Neural cell (in vitro differentiated cells): Measurements from ENCODE around the gene GAMT. TPM values are rescaled to one million over a fixed set of nuclear protein-coding genes. Genes with fewer than 3 reads are reported as not detected.

Experiments
- H2AFZ ChIP-seq: fragments of 200-600, 300-800 bp; sonication (generic), shearing (Covaris generic); 2 replicates; pipeline ENCODE4 v1.6.0; 2014; ENCODE audit warnings: low read depth, mild to moderate bottlenecking, antibody characterized with exemption, low read length, moderate library complexity
- H3F3A ChIP-seq: fragments of 200-600 bp; shearing (Covaris generic); 2 replicates; pipeline ENCODE4 v1.6.1; 2016; ENCODE audit warnings: mild to moderate bottlenecking, moderate library complexity, mixed read lengths, antibody characterized with exemption, low read length; ENCODE audit not compliant: insufficient read depth, poor library complexity, severe bottlenecking
- H3K27ac ChIP-seq: fragments of 200-600, 300-800 bp; sonication (generic), shearing (Covaris generic); 2 replicates; pipeline ENCODE4 v1.5.1; 2014; ENCODE audit warnings: mild to moderate bottlenecking, low read length, moderate library complexity
- H3K27me3 ChIP-seq: fragments of 300-800, 200-600 bp; sonication (generic), shearing (Covaris generic); 2 replicates; pipeline ENCODE4 v1.6.0; 2014; ENCODE audit warnings: mild to moderate bottlenecking, low read depth, low read length, moderate library complexity; ENCODE audit not compliant: insufficient read depth
- H3K36me3 ChIP-seq: fragments of 300-800, 200-600 bp; sonication (generic), shearing (Covaris generic); 2 replicates; pipeline ENCODE4 v1.5.1; 2014; ENCODE audit warnings: mild to moderate bottlenecking, antibody characterized with exemption, low read length, moderate library complexity; ENCODE audit not compliant: insufficient read depth
- H3K4me2 ChIP-seq: fragments of 300-800, 200-600 bp; sonication (generic), shearing (Covaris generic); 2 replicates; pipeline ENCODE4 v1.6.0; 2014; ENCODE audit warnings: mild to moderate bottlenecking, low read length
- H3K4me3 ChIP-seq: fragments of 300-800, 200-600 bp; sonication (generic), shearing (Covaris generic); 2 replicates; pipeline ENCODE4 v1.5.1; 2014; ENCODE audit warnings: mild to moderate bottlenecking, low read length, moderate library complexity
- H3K79me2 ChIP-seq: fragments of 200-600 bp; shearing (Covaris generic); replicated peaks from 2 replicates; pipeline ENCODE4 v1.6.0; 2014; ENCODE audit warnings: mild to moderate bottlenecking, low read length, moderate library complexity; ENCODE audit not compliant: insufficient read depth
- H3K9ac ChIP-seq: fragments of 300-800, 200-600 bp; sonication (generic), shearing (Covaris generic); 2 replicates; pipeline ENCODE4 v1.6.1; 2016; ENCODE audit warnings: mild to moderate bottlenecking, low read length, mixed read lengths
- H3K9me2 ChIP-seq: fragments of 200-600 bp; shearing (Covaris generic); 2 replicates; pipeline ENCODE4 v1.6.1; 2016; ENCODE audit warnings: mild to moderate bottlenecking, low read length, mixed read lengths; ENCODE audit not compliant: insufficient read depth
- H3K9me3 ChIP-seq: fragments of 200-600, 300-800 bp; sonication (generic), shearing (Covaris generic); 2 replicates; pipeline ENCODE4 v1.6.1; 2016; ENCODE audit warnings: mild to moderate bottlenecking, mixed run types, low read length, moderate library complexity, mixed read lengths
- H4K20me1 ChIP-seq: fragments of 200-600 bp; shearing (Covaris generic); 2 replicates; pipeline ENCODE4 v1.6.1; 2016; ENCODE audit warnings: mild to moderate bottlenecking, mixed run types; ENCODE audit not compliant: insufficient read depth
- EP300 ChIP-seq: fragments of 450-650 bp; conservative IDR thresholded peaks from 2 replicates; pipeline ENCODE4 v1.6.1; 2014; ENCODE audit warnings: antibody characterized with exemption, mild to moderate bottlenecking, moderate library complexity; ENCODE audit not compliant: poor library complexity, severe bottlenecking
- EZH2 ChIP-seq: fragments of 200-600, 300-800 bp; shearing (Covaris generic), sonication (generic); IDR thresholded peaks from 2 replicates; pipeline ENCODE4 v1.6.1; 2014; ENCODE audit warnings: antibody characterized with exemption, low read length, borderline replicate concordance, mild to moderate bottlenecking; ENCODE audit not compliant: insufficient read depth, poor library complexity, severe bottlenecking
- MXI1 ChIP-seq: fragments of 450-650 bp; conservative IDR thresholded peaks from 2 replicates; pipeline ENCODE4 v1.6.1; 2014; ENCODE audit warnings: antibody characterized with exemption, mild to moderate bottlenecking; ENCODE audit not compliant: poor library complexity, severe bottlenecking
- POLR2AphosphoS5 ChIP-seq: IDR thresholded peaks from 2 replicates; pipeline ENCODE4 v1.6.1; 2012
- RAD21 ChIP-seq: fragments of 450-650 bp; conservative IDR thresholded peaks from 2 replicates; pipeline ENCODE4 v1.6.1; 2014; ENCODE audit warnings: antibody characterized with exemption, mild to moderate bottlenecking, moderate library complexity
- SMC3 ChIP-seq: fragments of 450-650 bp; conservative IDR thresholded peaks from 2 replicates; pipeline ENCODE4 v1.6.1; 2014; ENCODE audit warnings: antibody characterized with exemption, mild to moderate bottlenecking, moderate library complexity; ENCODE audit not compliant: poor library complexity
- TAF1 ChIP-seq: IDR thresholded peaks from 2 replicates; pipeline ENCODE4 v1.6.1; 2012; ENCODE audit warnings: low read depth
- polyA plus RNA-seq: library from polyadenylated mRNA; depleted of rRNA; stranded (reverse); fragments of >200 nt; gene quantifications from 2 replicates; pipeline ENCODE4 v1.2.3, GENCODE V29; 2014
- TF ChIP-seq, protein P1 (sequence below): fragments of 450-650 bp; IDR thresholded peaks from 2 replicates; pipeline ENCODE4 v1.5.1; 2014; ENCODE audit warnings: antibody characterized with exemption, mild to moderate bottlenecking, moderate library complexity; ENCODE audit not compliant: poor library complexity, severe bottlenecking
- TF ChIP-seq, protein P2 (sequence below): IDR thresholded peaks from 2 replicates; pipeline ENCODE4 v1.6.1; 2012; ENCODE audit warnings: borderline replicate concordance

GAMT gene
- polyA plus RNA-seq, 1 donor from 2014 or later, result 32.5 TPM

DNA sequence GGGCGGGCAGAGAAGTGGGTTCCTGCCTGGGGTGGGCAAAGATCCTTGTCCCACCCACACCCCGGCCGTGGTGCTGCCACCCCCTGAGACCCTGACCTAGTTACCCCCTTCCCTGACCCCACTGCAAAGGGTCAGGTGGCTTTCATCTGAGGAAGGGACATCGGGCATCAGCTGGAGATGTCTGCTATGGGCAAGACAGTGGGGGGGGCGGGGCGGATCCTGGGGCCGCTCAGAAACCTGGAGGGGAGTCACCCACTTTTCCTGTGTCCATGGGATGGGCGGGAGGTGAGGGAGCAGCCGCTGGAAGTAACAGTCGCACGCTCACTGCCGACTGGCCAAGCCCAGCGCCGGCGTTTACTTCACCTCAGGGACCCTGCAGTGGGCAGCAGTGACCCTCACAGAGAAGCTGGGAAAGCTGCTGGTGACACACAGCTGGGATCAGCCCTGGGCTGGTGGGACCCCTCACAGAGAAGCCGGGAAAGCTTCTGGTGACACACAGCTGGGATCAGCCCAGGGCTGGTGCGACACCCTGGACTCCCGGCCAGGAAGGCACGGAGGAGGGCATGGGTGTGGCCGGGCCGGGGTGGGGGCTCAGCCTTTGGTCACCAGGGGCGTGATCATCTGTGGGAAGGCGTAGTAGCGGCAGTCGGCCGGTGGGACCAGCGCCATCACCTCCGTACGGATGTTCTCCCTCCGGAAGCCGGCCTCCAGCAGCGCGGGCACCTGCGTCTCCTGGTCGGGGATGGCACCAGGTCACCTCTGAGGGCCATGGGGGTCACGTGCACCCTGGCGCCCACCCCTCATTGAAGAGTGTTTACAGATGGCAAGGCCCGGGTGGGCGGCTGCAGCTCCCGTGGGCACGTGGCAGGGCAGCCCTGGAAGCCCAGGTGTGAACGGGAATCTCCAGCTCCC, 4.3 kb downstream of the GAMT start:
- no peak for TF ChIP-seq SMC3
- TF ChIP-seq, protein P1, sequence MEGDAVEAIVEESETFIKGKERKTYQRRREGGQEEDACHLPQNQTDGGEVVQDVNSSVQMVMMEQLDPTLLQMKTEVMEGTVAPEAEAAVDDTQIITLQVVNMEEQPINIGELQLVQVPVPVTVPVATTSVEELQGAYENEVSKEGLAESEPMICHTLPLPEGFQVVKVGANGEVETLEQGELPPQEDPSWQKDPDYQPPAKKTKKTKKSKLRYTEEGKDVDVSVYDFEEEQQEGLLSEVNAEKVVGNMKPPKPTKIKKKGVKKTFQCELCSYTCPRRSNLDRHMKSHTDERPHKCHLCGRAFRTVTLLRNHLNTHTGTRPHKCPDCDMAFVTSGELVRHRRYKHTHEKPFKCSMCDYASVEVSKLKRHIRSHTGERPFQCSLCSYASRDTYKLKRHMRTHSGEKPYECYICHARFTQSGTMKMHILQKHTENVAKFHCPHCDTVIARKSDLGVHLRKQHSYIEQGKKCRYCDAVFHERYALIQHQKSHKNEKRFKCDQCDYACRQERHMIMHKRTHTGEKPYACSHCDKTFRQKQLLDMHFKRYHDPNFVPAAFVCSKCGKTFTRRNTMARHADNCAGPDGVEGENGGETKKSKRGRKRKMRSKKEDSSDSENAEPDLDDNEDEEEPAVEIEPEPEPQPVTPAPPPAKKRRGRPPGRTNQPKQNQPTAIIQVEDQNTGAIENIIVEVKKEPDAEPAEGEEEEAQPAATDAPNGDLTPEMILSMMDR, result no peak
- no peak for TF ChIP-seq EZH2
- no peak overlapping the region for H3K9ac ChIP-seq
- H4K20me1 ChIP-seq, result no peaks in the 10 kb centered on the region
- H3K9me2 ChIP-seq, result no peaks in the 10 kb centered on the region
- H3K4me2 ChIP-seq, result no peak overlapping the region
- no peak overlapping the region for H2AFZ ChIP-seq
- H3K27ac ChIP-seq, result no peak overlapping the region
- H3K9me3 ChIP-seq, result no peaks in the 10 kb centered on the region
- H3K27me3 ChIP-seq, result no peaks in the 10 kb centered on the region
- H3K79me2 ChIP-seq, result no peaks in the 10 kb centered on the region
- no peaks in the 10 kb centered on the region for H3K36me3 ChIP-seq
- H3F3A ChIP-seq, result no peaks in the 10 kb centered on the region
- H3K4me3 ChIP-seq, result no peak overlapping the region

DNA sequence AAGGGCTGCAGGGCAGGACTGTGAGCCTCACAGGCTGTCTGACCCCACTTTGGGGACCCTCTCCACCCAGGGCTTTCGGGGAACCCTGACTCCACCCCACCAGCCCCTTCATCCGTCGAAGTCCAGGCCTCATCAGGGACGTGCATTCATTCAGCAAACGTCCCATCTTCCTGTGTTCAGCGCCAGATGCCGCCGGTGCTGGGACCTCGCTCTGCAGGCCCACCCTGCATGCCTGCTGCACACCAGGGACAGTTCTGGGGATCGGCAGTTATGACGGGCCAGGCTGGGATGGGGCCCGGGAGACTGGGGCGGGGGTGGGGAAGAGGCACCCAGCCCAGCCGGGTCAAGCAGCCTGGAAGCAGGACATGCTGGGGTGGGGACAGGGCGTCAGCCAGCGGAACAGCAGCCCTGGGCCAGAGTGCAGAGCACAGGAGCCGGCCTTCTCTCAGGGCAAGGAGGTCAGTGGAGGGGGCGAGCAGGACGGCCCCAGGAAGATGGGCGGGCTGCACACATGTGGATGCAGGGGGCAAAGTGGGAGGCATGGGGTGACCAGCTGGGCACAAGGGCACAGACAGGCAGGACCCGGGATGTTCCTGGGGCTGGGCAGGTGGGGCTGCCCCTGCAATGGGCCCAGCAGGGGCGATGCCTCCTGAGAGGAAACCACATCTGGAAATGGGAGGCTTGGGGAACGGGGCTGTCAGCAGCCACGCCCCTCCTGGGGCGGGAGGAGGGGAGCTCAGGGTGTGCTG, 5.1 kb downstream of the GAMT start:
- H3K27ac ChIP-seq, result no peak overlapping the region
- H3K36me3 ChIP-seq, result no peaks in the 10 kb centered on the region
- H2AFZ ChIP-seq, result no peak overlapping the region
- no peaks in the 10 kb centered on the region for H3K9me3 ChIP-seq
- H3F3A ChIP-seq, result no peaks in the 10 kb centered on the region
- no peaks in the 10 kb centered on the region for H3K79me2 ChIP-seq
- no peak overlapping the region for H3K4me3 ChIP-seq
- no peaks in the 10 kb centered on the region for H4K20me1 ChIP-seq
- no peak overlapping the region for H3K4me2 ChIP-seq
- no peaks in the 10 kb centered on the region for H3K27me3 ChIP-seq
- TF ChIP-seq MXI1 (no peak), POLR2AphosphoS5 (no peak), TAF1 (no peak), EZH2 (no peak), RAD21 (no peak), EP300 (no peak), SMC3 (no peak)
- TF ChIP-seq, protein P1, result no peak
- TF ChIP-seq, protein P2, sequence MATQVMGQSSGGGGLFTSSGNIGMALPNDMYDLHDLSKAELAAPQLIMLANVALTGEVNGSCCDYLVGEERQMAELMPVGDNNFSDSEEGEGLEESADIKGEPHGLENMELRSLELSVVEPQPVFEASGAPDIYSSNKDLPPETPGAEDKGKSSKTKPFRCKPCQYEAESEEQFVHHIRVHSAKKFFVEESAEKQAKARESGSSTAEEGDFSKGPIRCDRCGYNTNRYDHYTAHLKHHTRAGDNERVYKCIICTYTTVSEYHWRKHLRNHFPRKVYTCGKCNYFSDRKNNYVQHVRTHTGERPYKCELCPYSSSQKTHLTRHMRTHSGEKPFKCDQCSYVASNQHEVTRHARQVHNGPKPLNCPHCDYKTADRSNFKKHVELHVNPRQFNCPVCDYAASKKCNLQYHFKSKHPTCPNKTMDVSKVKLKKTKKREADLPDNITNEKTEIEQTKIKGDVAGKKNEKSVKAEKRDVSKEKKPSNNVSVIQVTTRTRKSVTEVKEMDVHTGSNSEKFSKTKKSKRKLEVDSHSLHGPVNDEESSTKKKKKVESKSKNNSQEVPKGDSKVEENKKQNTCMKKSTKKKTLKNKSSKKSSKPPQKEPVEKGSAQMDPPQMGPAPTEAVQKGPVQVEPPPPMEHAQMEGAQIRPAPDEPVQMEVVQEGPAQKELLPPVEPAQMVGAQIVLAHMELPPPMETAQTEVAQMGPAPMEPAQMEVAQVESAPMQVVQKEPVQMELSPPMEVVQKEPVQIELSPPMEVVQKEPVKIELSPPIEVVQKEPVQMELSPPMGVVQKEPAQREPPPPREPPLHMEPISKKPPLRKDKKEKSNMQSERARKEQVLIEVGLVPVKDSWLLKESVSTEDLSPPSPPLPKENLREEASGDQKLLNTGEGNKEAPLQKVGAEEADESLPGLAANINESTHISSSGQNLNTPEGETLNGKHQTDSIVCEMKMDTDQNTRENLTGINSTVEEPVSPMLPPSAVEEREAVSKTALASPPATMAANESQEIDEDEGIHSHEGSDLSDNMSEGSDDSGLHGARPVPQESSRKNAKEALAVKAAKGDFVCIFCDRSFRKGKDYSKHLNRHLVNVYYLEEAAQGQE, result no peak
- H3K9ac ChIP-seq, result no peak overlapping the region
- H3K9me2 ChIP-seq, result no peaks in the 10 kb centered on the region
